Epidermal melanocyte (primary cell): ENCODE measurements around the gene CPEB2.

ENCODE experiments used
- DNase-seq: peaks from one replicate; pipeline ENCODE4 v3.0.0; 2011; ENCODE audit warnings: low spot score; ENCODE audit not compliant: insufficient read length

CPEB2 gene

GRCh38 chr4:15117270-15117946, 115.1 kb downstream of the CPEB2 start:
- DNase-seq, result no peak

GRCh38 chr4:15118292-15118691, 116.0 kb downstream of the CPEB2 start:
- DNase-seq, result no peak
